Adrenal gland (tissue), 5 donors: Measurements from ENCODE around the gene IMMP2L.

ENCODE experiments used
- POLR2A ChIP-seq, 2 donors: fragments of 450-650 bp; IDR thresholded peaks; one replicate each; pipeline ENCODE4 v1.6.1; 2017; ENCODE audit warnings: antibody characterized with exemption in 2 of 2, mild to moderate bottlenecking in 2 of 2, moderate library complexity in 1 of 2
- TF ChIP-seq, protein P1 (sequence below), 6 experiments: fragments of 450-650 bp in 4 of 6; fragments of 200-600 bp in 2 of 6; sonication (generic) in 1 of 6; IDR thresholded peaks; 1 replicate in 5 of 6; 2 replicates in 1 of 6; pipeline versions ENCODE4 v1.5.1 to v1.8.0; 2016 to 2021; ENCODE audit warnings: antibody characterized with exemption in 6 of 6, mild to moderate bottlenecking in 2 of 6, moderate library complexity in 1 of 6
- donor health status: DM: no; HTN: no; CAD: no.

DNA sequence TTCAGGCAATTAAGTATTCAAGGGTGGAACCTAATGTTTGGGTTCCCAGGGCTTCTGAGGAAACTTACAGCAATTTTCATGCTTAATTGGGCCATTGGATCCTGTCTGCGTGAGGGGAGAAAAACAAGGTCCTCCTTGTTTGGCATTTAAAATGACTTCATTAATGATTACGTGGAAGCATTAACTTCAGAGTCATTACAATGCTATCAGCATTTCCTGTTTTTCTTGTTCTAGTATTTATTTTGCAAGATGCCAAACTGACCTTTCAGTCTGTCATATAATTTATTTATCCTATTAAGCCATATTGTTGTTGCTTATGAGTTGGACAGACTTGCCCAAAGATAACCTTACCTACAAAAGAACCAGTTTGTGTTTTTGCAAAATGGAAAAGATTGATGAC, 795.4 kb downstream of the IMMP2L start:
- TF ChIP-seq, protein P1, sequence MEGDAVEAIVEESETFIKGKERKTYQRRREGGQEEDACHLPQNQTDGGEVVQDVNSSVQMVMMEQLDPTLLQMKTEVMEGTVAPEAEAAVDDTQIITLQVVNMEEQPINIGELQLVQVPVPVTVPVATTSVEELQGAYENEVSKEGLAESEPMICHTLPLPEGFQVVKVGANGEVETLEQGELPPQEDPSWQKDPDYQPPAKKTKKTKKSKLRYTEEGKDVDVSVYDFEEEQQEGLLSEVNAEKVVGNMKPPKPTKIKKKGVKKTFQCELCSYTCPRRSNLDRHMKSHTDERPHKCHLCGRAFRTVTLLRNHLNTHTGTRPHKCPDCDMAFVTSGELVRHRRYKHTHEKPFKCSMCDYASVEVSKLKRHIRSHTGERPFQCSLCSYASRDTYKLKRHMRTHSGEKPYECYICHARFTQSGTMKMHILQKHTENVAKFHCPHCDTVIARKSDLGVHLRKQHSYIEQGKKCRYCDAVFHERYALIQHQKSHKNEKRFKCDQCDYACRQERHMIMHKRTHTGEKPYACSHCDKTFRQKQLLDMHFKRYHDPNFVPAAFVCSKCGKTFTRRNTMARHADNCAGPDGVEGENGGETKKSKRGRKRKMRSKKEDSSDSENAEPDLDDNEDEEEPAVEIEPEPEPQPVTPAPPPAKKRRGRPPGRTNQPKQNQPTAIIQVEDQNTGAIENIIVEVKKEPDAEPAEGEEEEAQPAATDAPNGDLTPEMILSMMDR (IDR thresholded peaks at IDR 0.05), result no peak
- no peak for TF ChIP-seq POLR2A (IDR thresholded peaks at IDR 0.05)
